Right lobe of liver (tissue), 4 donors: ENCODE data around the gene HEXB.

Experiments used
- CTCF ChIP-seq, 4 donors: fragments of 200-600 bp in 3 of 4; fragments of 450-650 bp in 1 of 4; IDR thresholded peaks; one replicate each; pipeline versions ENCODE4 v1.5.1 to v1.8.0; 2016 to 2022; ENCODE audit warnings: antibody characterized with exemption in 4 of 4, mild to moderate bottlenecking in 2 of 4
- POLR2A ChIP-seq: fragments of 450-650 bp; IDR thresholded peaks from one replicate; pipeline ENCODE4 v1.6.1; 2017; ENCODE audit warnings: antibody characterized with exemption, mild to moderate bottlenecking
- donor health status: DM: no; HTN: no; CAD: no.
- donor health status: DM: no; HTN: no; CAD: no.
- donor health status: DM: no; HTN: yes; CAD: no.

- no peak for TF ChIP-seq POLR2A
- TF ChIP-seq CTCF (IDR thresholded peaks at IDR 0.05), result no peak
Measured at GRCh38 chr5:74767579-74767913, 82.5 kb downstream of the HEXB start.
